T-helper 1 cell treated with Interleukin-12 subunit alpha and Interleukin-12 subunit beta and Interleukin-4 antibody, amounts not matched to agents 30 μg/mL and 1 μg/mL, for 36 hours (primary cell): Measurements from ENCODE around the gene GPRC5B.

Experiments used
- H3K27ac Mint-ChIP-seq: one replicate; pipeline ENCODE4 v1.8.0; 2021; ENCODE audit warnings: mild to moderate bottlenecking, mixed read lengths
- H3K27me3 Mint-ChIP-seq: one replicate; pipeline ENCODE4 v1.8.0; 2021; ENCODE audit warnings: low read depth, mixed read lengths
- H3K36me3 Mint-ChIP-seq: one replicate; pipeline ENCODE4 v1.8.0; 2021; ENCODE audit warnings: low read depth, mixed read lengths
- H3K4me1 Mint-ChIP-seq: one replicate; pipeline ENCODE4 v1.8.0; 2021; ENCODE audit warnings: low read depth, mixed read lengths
- H3K4me3 Mint-ChIP-seq: one replicate; pipeline ENCODE4 v1.8.0; 2021; ENCODE audit warnings: mild to moderate bottlenecking, moderate library complexity, mixed read lengths
- H3K9me3 Mint-ChIP-seq: one replicate; pipeline ENCODE4 v1.8.0; 2021; ENCODE audit warnings: mixed read lengths

GPRC5B gene

GRCh38 chr16:19884611-19885450 lies at the start of gene GPRC5B:
Gene GPRC5B (minus strand): TSS chr16:19884848. CDS start chr16:19872845, 12,003 bp downstream.
- Mint-ChIP-seq H3K4me3 (peak within 1 kb of the TSS; percentile 89), H3K27me3 (peaks cover 51% of the 10 kb centered on the region), H3K9me3 (no peaks in the 10 kb centered on the region), H3K4me1 (peaks cover 21% of the 10 kb centered on the region), H3K36me3 (no peaks in the 10 kb centered on the region), H3K27ac (no peak within 1 kb of the TSS)

GRCh38 chr16:19933740-19934139 lies 49.1 kb upstream of the GPRC5B start:
- H3K27me3 Mint-ChIP-seq = peaks cover 5% of the 10 kb centered on the region
- no peaks in the 10 kb centered on the region for H3K9me3 Mint-ChIP-seq
- no peak overlapping the region for H3K27ac Mint-ChIP-seq
- H3K4me1 Mint-ChIP-seq = no peaks in the 10 kb centered on the region
- H3K36me3 Mint-ChIP-seq = no peaks in the 10 kb centered on the region
- H3K4me3 Mint-ChIP-seq = no peak overlapping the region

GRCh38 chr16:19929062-19929511 lies 44.4 kb upstream of the GPRC5B start:
- Mint-ChIP-seq H3K9me3 (no peaks in the 10 kb centered on the region), H3K27ac (no peak overlapping the region), H3K4me1 (no peaks in the 10 kb centered on the region), H3K36me3 (no peaks in the 10 kb centered on the region), H3K4me3 (no peak overlapping the region), H3K27me3 (peaks cover 7% of the 10 kb centered on the region)

GRCh38 chr16:19928432-19928831 lies 43.8 kb upstream of the GPRC5B start:
- H3K4me3 Mint-ChIP-seq = no peak overlapping the region
- H3K9me3 Mint-ChIP-seq = no peaks in the 10 kb centered on the region
- H3K4me1 Mint-ChIP-seq = no peaks in the 10 kb centered on the region
- no peak overlapping the region for H3K27ac Mint-ChIP-seq
- peaks cover 5% of the 10 kb centered on the region for H3K27me3 Mint-ChIP-seq
- no peaks in the 10 kb centered on the region for H3K36me3 Mint-ChIP-seq

- Mint-ChIP-seq H3K27me3 (peaks cover 5% of the 10 kb centered on the region), H3K4me1 (no peaks in the 10 kb centered on the region), H3K27ac (no peak overlapping the region), H3K4me3 (no peak overlapping the region), H3K9me3 (no peaks in the 10 kb centered on the region), H3K36me3 (no peaks in the 10 kb centered on the region)
These were observed 42.1 kb upstream of the GPRC5B start for GRCh38 chr16:19926449-19927390.

GRCh38 chr16:19923396-19923795 lies 38.7 kb upstream of the GPRC5B start:
- Mint-ChIP-seq H3K27me3 (peaks cover 5% of the 10 kb centered on the region), H3K4me1 (no peaks in the 10 kb centered on the region), H3K36me3 (no peaks in the 10 kb centered on the region), H3K4me3 (no peak overlapping the region), H3K9me3 (no peaks in the 10 kb centered on the region), H3K27ac (no peak overlapping the region)

- Mint-ChIP-seq H3K27ac (no peak overlapping the region), H3K9me3 (no peaks in the 10 kb centered on the region), H3K4me3 (no peak overlapping the region)
These were observed 34.5 kb upstream of the GPRC5B start for GRCh38 chr16:19919142-19919541.

GRCh38 chr16:19916064-19916463 lies 31.4 kb upstream of the GPRC5B start:
- no peaks in the 10 kb centered on the region for H3K27me3 Mint-ChIP-seq
- no peak overlapping the region for H3K4me3 Mint-ChIP-seq

More at GRCh38 chr16:19919142-19919541, 34.5 kb upstream of the GPRC5B start:
- no peaks in the 10 kb centered on the region for H3K36me3 Mint-ChIP-seq
- no peaks in the 10 kb centered on the region for H3K27me3 Mint-ChIP-seq
- no peaks in the 10 kb centered on the region for H3K4me1 Mint-ChIP-seq

GRCh38 chr16:19914877-19915276 lies 30.2 kb upstream of the GPRC5B start:
- Mint-ChIP-seq H3K4me1 (no peaks in the 10 kb centered on the region), H3K9me3 (no peaks in the 10 kb centered on the region), H3K4me3 (no peak overlapping the region), H3K27me3 (no peaks in the 10 kb centered on the region), H3K36me3 (no peaks in the 10 kb centered on the region), H3K27ac (no peak overlapping the region)

More at GRCh38 chr16:19916064-19916463, 31.4 kb upstream of the GPRC5B start:
- no peak overlapping the region for H3K27ac Mint-ChIP-seq
- no peaks in the 10 kb centered on the region for H3K4me1 Mint-ChIP-seq
- no peaks in the 10 kb centered on the region for H3K36me3 Mint-ChIP-seq
- no peaks in the 10 kb centered on the region for H3K9me3 Mint-ChIP-seq

- H3K4me1 Mint-ChIP-seq = no peaks in the 10 kb centered on the region
- H3K9me3 Mint-ChIP-seq = no peaks in the 10 kb centered on the region
These were observed 28.6 kb upstream of the GPRC5B start for GRCh38 chr16:19913340-19913645.

GRCh38 chr16:19912455-19913339 lies 28.0 kb upstream of the GPRC5B start:
- H3K27ac Mint-ChIP-seq = no peak overlapping the region
- H3K4me1 Mint-ChIP-seq = no peaks in the 10 kb centered on the region
- H3K4me3 Mint-ChIP-seq = no peak overlapping the region
- H3K36me3 Mint-ChIP-seq = no peaks in the 10 kb centered on the region
- H3K27me3 Mint-ChIP-seq = peaks cover 6% of the 10 kb centered on the region
- no peaks in the 10 kb centered on the region for H3K9me3 Mint-ChIP-seq

More at GRCh38 chr16:19913340-19913645, 28.6 kb upstream of the GPRC5B start:
- H3K4me3 Mint-ChIP-seq = no peak overlapping the region
- H3K27ac Mint-ChIP-seq = no peak overlapping the region
- no peaks in the 10 kb centered on the region for H3K36me3 Mint-ChIP-seq
- H3K27me3 Mint-ChIP-seq = no peaks in the 10 kb centered on the region

- H3K36me3 Mint-ChIP-seq = no peaks in the 10 kb centered on the region
- no peak overlapping the region for H3K4me3 Mint-ChIP-seq
- H3K9me3 Mint-ChIP-seq = no peaks in the 10 kb centered on the region
- no peak overlapping the region for H3K27ac Mint-ChIP-seq
- H3K27me3 Mint-ChIP-seq = peaks cover 11% of the 10 kb centered on the region
- H3K4me1 Mint-ChIP-seq = peaks cover 5% of the 10 kb centered on the region
These were observed 27.3 kb upstream of the GPRC5B start for GRCh38 chr16:19911747-19912454.

GRCh38 chr16:19911204-19911603 lies 26.6 kb upstream of the GPRC5B start:
- Mint-ChIP-seq H3K9me3 (no peaks in the 10 kb centered on the region), H3K27me3 (peaks cover 11% of the 10 kb centered on the region), H3K36me3 (no peaks in the 10 kb centered on the region), H3K4me3 (no peak overlapping the region), H3K4me1 (peaks cover 5% of the 10 kb centered on the region), H3K27ac (no peak overlapping the region)
